Measurements from ENCODE around the gene C20orf141.

GRCh38 chr20:2812189-2812588 lies 2.6 kb upstream of the C20orf141 start:
- TF ChIP-seq CTCF (IDR thresholded peaks at IDR 0.05) (no peak), POLR2A (IDR thresholded peaks at IDR 0.05) (no peak)
